Measurements from ENCODE around the gene DGKH.
"Not testable (repeated sequence)": the region's sequence is repeated elsewhere in the genome, so short reads cannot be mapped to it uniquely, and the experiment has no call there.

DGKH gene

GRCh38 chr13:42094516-42095040, 46.1 kb downstream of the DGKH start:
- H3K27ac ChIP-seq, result no peak overlapping the region
- no peaks in the 10 kb centered on the region for H3K36me3 ChIP-seq (ENCODE audit: control insufficient read depth, insufficient read depth, low read length)
- TF ChIP-seq CTCF (IDR thresholded peaks at IDR 0.05), result no peak

GRCh38 chr13:42096222-42096621, 47.8 kb downstream of the DGKH start:
- not testable (repeated sequence) for H3K9me3 ChIP-seq (ENCODE audit: control insufficient read depth, low read length); H3K9ac ChIP-seq; H3K36me3 ChIP-seq (ENCODE audit: control insufficient read depth, insufficient read depth, low read length)

More at GRCh38 chr13:42094516-42095040, 46.1 kb downstream of the DGKH start:
- no peaks in the 10 kb centered on the region for H3K27me3 ChIP-seq (ENCODE audit: control insufficient read depth, insufficient read depth, low read length)
- no peak overlapping the region for H3K4me2 ChIP-seq (ENCODE audit: low read length)
- no peak overlapping the region for H2AFZ ChIP-seq
- H3K4me3 ChIP-seq (ENCODE audit: low read depth, low read length), result no peak overlapping the region
- no peaks in the 10 kb centered on the region for H3K4me1 ChIP-seq
- H3K9me3 ChIP-seq (ENCODE audit: control insufficient read depth, low read length), result no peaks in the 10 kb centered on the region
- no peak overlapping the region for H3K9ac ChIP-seq
- H3K79me2 ChIP-seq, result no peaks in the 10 kb centered on the region

GRCh38 chr13:42099962-42100675, 51.7 kb downstream of the DGKH start:
- Histone ChIP-seq H2AFZ (no peak overlapping the region), H3K27me3 (ENCODE audit: control insufficient read depth, insufficient read depth, low read length) (no peaks in the 10 kb centered on the region), H3K9ac (no peak overlapping the region), H3K4me2 (ENCODE audit: low read length) (no peak overlapping the region), H3K4me3 (ENCODE audit: low read depth, low read length) (no peak overlapping the region), H3K4me1 (no peaks in the 10 kb centered on the region), H3K36me3 (ENCODE audit: control insufficient read depth, insufficient read depth, low read length) (no peaks in the 10 kb centered on the region), H3K27ac (no peak overlapping the region), H3K9me3 (ENCODE audit: control insufficient read depth, low read length) (no peaks in the 10 kb centered on the region), H3K79me2 (no peaks in the 10 kb centered on the region)
- TF ChIP-seq CTCF (IDR thresholded peaks at IDR 0.05), result no peak

More at GRCh38 chr13:42096222-42096621, 47.8 kb downstream of the DGKH start:
- not testable (repeated sequence) for H3K4me1 ChIP-seq; H3K27ac ChIP-seq; H3K27me3 ChIP-seq (ENCODE audit: control insufficient read depth, insufficient read depth, low read length); H3K4me2 ChIP-seq (ENCODE audit: low read length); H2AFZ ChIP-seq; H3K79me2 ChIP-seq; H3K4me3 ChIP-seq (ENCODE audit: low read depth, low read length)

- no peak overlapping the region for H3K4me3 ChIP-seq (ENCODE audit: low read depth, low read length)
- H3K27me3 ChIP-seq (ENCODE audit: control insufficient read depth, insufficient read depth, low read length), result no peaks in the 10 kb centered on the region
- H3K27ac ChIP-seq, result no peak overlapping the region
- H3K4me1 ChIP-seq, result no peaks in the 10 kb centered on the region
- no peaks in the 10 kb centered on the region for H3K9me3 ChIP-seq (ENCODE audit: control insufficient read depth, low read length)
- H3K4me2 ChIP-seq (ENCODE audit: low read length), result no peak overlapping the region
- no peak overlapping the region for H2AFZ ChIP-seq
- no peak overlapping the region for H3K9ac ChIP-seq
- TF ChIP-seq CTCF (IDR thresholded peaks at IDR 0.05), result no peak
- H3K79me2 ChIP-seq, result no peaks in the 10 kb centered on the region
- H3K36me3 ChIP-seq (ENCODE audit: control insufficient read depth, insufficient read depth, low read length), result no peaks in the 10 kb centered on the region
Measured at GRCh38 chr13:42100960-42101359, 52.5 kb downstream of the DGKH start.

GRCh38 chr13:42101821-42102585, 53.6 kb downstream of the DGKH start:
- H3K9me3 ChIP-seq (ENCODE audit: control insufficient read depth, low read length), result no peaks in the 10 kb centered on the region
- no peak overlapping the region for H3K4me2 ChIP-seq (ENCODE audit: low read length)
- no peaks in the 10 kb centered on the region for H3K4me1 ChIP-seq
- H2AFZ ChIP-seq, result no peak overlapping the region
- H3K4me3 ChIP-seq (ENCODE audit: low read depth, low read length), result no peak overlapping the region
- H3K27ac ChIP-seq, result no peak overlapping the region
- H3K9ac ChIP-seq, result no peak overlapping the region
- no peak for TF ChIP-seq CTCF (IDR thresholded peaks at IDR 0.05)
- H3K27me3 ChIP-seq (ENCODE audit: control insufficient read depth, insufficient read depth, low read length), result no peaks in the 10 kb centered on the region
- H3K36me3 ChIP-seq (ENCODE audit: control insufficient read depth, insufficient read depth, low read length), result no peaks in the 10 kb centered on the region
- H3K79me2 ChIP-seq, result no peaks in the 10 kb centered on the region

Measured in parathyroid adenoma (tissue), 2 donors.